ENCODE data around the gene ZNF414.

DNA sequence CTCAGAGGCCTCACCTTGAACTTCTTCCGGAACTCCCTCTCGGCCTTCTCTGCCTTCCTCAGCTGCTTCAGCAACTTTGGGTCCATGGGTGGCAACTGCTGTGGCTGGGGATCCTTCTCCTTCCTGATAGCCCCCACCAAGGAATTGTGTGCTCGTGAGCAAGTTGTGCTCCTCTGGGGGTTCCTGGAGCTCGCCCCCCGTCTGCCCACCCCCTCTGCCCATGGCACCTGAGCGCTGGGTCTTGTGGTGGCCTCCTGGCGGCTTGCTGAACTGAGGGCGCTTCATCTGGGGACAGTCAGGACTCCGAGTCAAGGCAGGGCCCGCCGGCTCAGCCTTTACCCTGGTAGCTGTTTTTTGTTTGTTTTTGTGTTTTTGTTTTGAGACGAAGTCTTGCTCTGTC lies 23.1 kb downstream of the ZNF414 start:
- TF ChIP-seq, protein P1, sequence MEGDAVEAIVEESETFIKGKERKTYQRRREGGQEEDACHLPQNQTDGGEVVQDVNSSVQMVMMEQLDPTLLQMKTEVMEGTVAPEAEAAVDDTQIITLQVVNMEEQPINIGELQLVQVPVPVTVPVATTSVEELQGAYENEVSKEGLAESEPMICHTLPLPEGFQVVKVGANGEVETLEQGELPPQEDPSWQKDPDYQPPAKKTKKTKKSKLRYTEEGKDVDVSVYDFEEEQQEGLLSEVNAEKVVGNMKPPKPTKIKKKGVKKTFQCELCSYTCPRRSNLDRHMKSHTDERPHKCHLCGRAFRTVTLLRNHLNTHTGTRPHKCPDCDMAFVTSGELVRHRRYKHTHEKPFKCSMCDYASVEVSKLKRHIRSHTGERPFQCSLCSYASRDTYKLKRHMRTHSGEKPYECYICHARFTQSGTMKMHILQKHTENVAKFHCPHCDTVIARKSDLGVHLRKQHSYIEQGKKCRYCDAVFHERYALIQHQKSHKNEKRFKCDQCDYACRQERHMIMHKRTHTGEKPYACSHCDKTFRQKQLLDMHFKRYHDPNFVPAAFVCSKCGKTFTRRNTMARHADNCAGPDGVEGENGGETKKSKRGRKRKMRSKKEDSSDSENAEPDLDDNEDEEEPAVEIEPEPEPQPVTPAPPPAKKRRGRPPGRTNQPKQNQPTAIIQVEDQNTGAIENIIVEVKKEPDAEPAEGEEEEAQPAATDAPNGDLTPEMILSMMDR (IDR thresholded peaks at IDR 0.05) = no peak
- no peak for TF ChIP-seq POLR2AphosphoS5 (IDR thresholded peaks at IDR 0.05)
